H1 (cell line): Measurements from ENCODE around the gene SIDT1. TPM values are rescaled to one million over a fixed set of nuclear protein-coding genes. Genes with fewer than 3 reads are reported as not detected.

Experiments used
- CTCF ChIA-PET: fragments of 300-600 bp; sonication (Branson Sonifier 250); formaldehyde crosslinking; loops from one replicate; lab custom pipeline; 2021; ENCODE audit not compliant: partially characterized antibody; lab: Charles Lee
- POLR2A ChIA-PET: fragments of 300-600 bp; sonication (Branson Sonifier 250); formaldehyde crosslinking; loops from one replicate; lab custom pipeline; 2021; ENCODE audit warnings: inconsistent platforms; ENCODE audit not compliant: partially characterized antibody; lab: Charles Lee
- DNase-seq, 2 experiments: peaks; one replicate each; pipeline versions ENCODE4 v3.0.0 to v3.0.0-alpha.2; 2010 to 2022; ENCODE audit warnings: low spot score in 2 of 2, low read depth in 1 of 2, mixed read lengths in 1 of 2
- FAIRE-seq: peaks from 2 replicates; lab custom pipeline; 2011; peaks lifted over from hg19 to GRCh38; lab: Jason Lieb, UNC
- H2AFZ ChIP-seq: 2 replicates; pipeline ENCODE4 v1.8.1; 2012; ENCODE audit warnings: low read length, inconsistent platforms
- H2AK5ac ChIP-seq: 2 replicates; pipeline ENCODE4 v1.6.1; 2013; ENCODE audit warnings: low read depth, low read length
- H2BK120ac ChIP-seq: replicated peaks from 2 replicates; pipeline ENCODE3; 2013; ENCODE audit warnings: low read depth, low read length, inconsistent platforms
- H2BK12ac ChIP-seq: 2 replicates; pipeline ENCODE4 v1.6.1; 2013; ENCODE audit warnings: low read depth, low read length
- H2BK15ac ChIP-seq: 2 replicates; pipeline ENCODE4 v1.6.1; 2013; ENCODE audit warnings: low read length
- H2BK20ac ChIP-seq: 2 replicates; pipeline ENCODE4 v1.6.1; 2013; ENCODE audit warnings: low read length
- H2BK5ac ChIP-seq: 2 replicates; pipeline ENCODE4 v1.6.1; 2013; ENCODE audit warnings: low read depth, low read length
- H3K14ac ChIP-seq: 2 replicates; pipeline ENCODE4 v1.6.1; 2013; ENCODE audit warnings: inconsistent platforms; ENCODE audit not compliant: insufficient read length
- H3K18ac ChIP-seq: 2 replicates; pipeline ENCODE4 v1.6.1; 2013; ENCODE audit warnings: low read length; ENCODE audit errors: extremely low read depth
- H3K23ac ChIP-seq: 2 replicates; pipeline ENCODE4 v1.6.1; 2013; ENCODE audit warnings: inconsistent platforms; ENCODE audit not compliant: insufficient read length
- H3K23me2 ChIP-seq: 2 replicates; pipeline ENCODE4 v1.6.1; 2013; ENCODE audit warnings: low read depth, low read length
- H3K27ac ChIP-seq: 2 replicates; pipeline ENCODE4 v1.6.1; 2011; ENCODE audit warnings: low read depth, low read length, inconsistent platforms
- H3K27me3 ChIP-seq, 4 experiments: replicated peaks in 1 of 4; 1 replicate in 1 of 4; 2 replicates in 3 of 4; pipeline versions ENCODE4 v1.6.1 to v1.8.1; 2011 to 2013; ENCODE audit warnings: low read length in 3 of 4, mild to moderate bottlenecking in 3 of 4, inconsistent platforms in 2 of 4, mixed read lengths in 2 of 4, moderate library complexity in 1 of 4; ENCODE audit not compliant: control insufficient read depth in 3 of 4, insufficient read depth in 3 of 4; ENCODE audit errors: extremely low read depth in 1 of 4
- H3K36me3 ChIP-seq, 4 experiments: 2 replicates each; pipeline versions ENCODE4 v1.6.1 to v1.8.1; 2011 to 2013; ENCODE audit warnings: mild to moderate bottlenecking in 4 of 4, low read length in 3 of 4, moderate library complexity in 2 of 4, control low read depth in 1 of 4, inconsistent platforms in 1 of 4; ENCODE audit not compliant: insufficient read depth in 4 of 4, control insufficient read depth in 2 of 4
- H3K4ac ChIP-seq: replicated peaks from 2 replicates; pipeline ENCODE3; 2013; ENCODE audit warnings: low read length, low read depth, mixed read lengths, inconsistent platforms; ENCODE audit not compliant: insufficient read length
- H3K4me1 ChIP-seq, 4 experiments: replicated peaks in 1 of 4; 1 replicate in 1 of 4; 2 replicates in 3 of 4; pipeline versions ENCODE4 v1.6.1 to v1.8.1; 2011 to 2013; ENCODE audit warnings: low read length in 3 of 4, inconsistent platforms in 2 of 4, mixed read lengths in 1 of 4; ENCODE audit not compliant: insufficient read depth in 4 of 4, control insufficient read depth in 3 of 4
- H3K4me2 ChIP-seq, 2 experiments: 2 replicates each; pipeline versions ENCODE4 v1.6.1 to v1.8.1; 2011 to 2013; ENCODE audit warnings: low read depth in 2 of 2, low read length in 2 of 2, control low read depth in 1 of 2, inconsistent platforms in 1 of 2, mild to moderate bottlenecking in 1 of 2; ENCODE audit not compliant: insufficient read depth in 1 of 2
- H3K4me3 ChIP-seq, 4 experiments: fragments of 200-600, 300-600 bp in 1 of 4; sonication (generic), shearing (Covaris generic), sonication (Bioruptor Twin) in 1 of 4; 2 replicates each; pipeline versions ENCODE4 v1.5.1 to v1.8.1; 2011 to 2016; ENCODE audit warnings: low read length in 4 of 4, low read depth in 3 of 4, control low read depth in 2 of 4, inconsistent platforms in 2 of 4, mild to moderate bottlenecking in 2 of 4, mixed read lengths in 1 of 4, moderate library complexity in 1 of 4; ENCODE audit not compliant: insufficient read depth in 2 of 4; ENCODE audit errors: extremely low read depth in 1 of 4
- H3K56ac ChIP-seq: replicated peaks from 2 replicates; pipeline ENCODE3; 2013; ENCODE audit warnings: low read depth, mild to moderate bottlenecking, mixed read lengths, low read length, inconsistent platforms; ENCODE audit not compliant: insufficient read length
- H3K79me1 ChIP-seq: 2 replicates; pipeline ENCODE4 v1.6.1; 2013; ENCODE audit warnings: low read depth, low read length, control low read depth
- H3K79me2 ChIP-seq, 2 experiments: 2 replicates each; pipeline versions ENCODE4 v1.6.1 to v1.8.1; 2012 to 2013; ENCODE audit warnings: low read length in 2 of 2, mild to moderate bottlenecking in 2 of 2, inconsistent platforms in 1 of 2; ENCODE audit not compliant: insufficient read depth in 2 of 2, control insufficient read depth in 1 of 2
- H3K9ac ChIP-seq, 4 experiments: replicated peaks in 1 of 4; 1 replicate in 1 of 4; 2 replicates in 3 of 4; pipeline versions ENCODE4 v1.6.1 to v1.8.1; 2011 to 2013; ENCODE audit warnings: low read depth in 3 of 4, low read length in 3 of 4, control low read depth in 2 of 4, mild to moderate bottlenecking in 2 of 4, moderate library complexity in 2 of 4, inconsistent platforms in 1 of 4; ENCODE audit errors: extremely low read depth in 1 of 4
- H3K9me3 ChIP-seq, 2 experiments: 2 replicates each; pipeline versions ENCODE4 v1.6.1 to v1.8.1; 2012 to 2013; ENCODE audit warnings: mild to moderate bottlenecking in 2 of 2, moderate library complexity in 2 of 2, control low read depth in 1 of 2, inconsistent platforms in 1 of 2, low read depth in 1 of 2, low read length in 1 of 2, mixed read lengths in 1 of 2; ENCODE audit not compliant: insufficient read depth in 2 of 2
- H4K20me1 ChIP-seq, 2 experiments: replicated peaks in 1 of 2; 2 replicates each; pipeline versions ENCODE3 to v1.8.1; 2011 to 2013; ENCODE audit warnings: inconsistent platforms in 2 of 2, low read length in 2 of 2, mild to moderate bottlenecking in 1 of 2; ENCODE audit not compliant: insufficient read depth in 2 of 2, control insufficient read depth in 1 of 2
- H4K5ac ChIP-seq: 2 replicates; pipeline ENCODE4 v1.6.1; 2013; ENCODE audit warnings: low read length, low read depth, mixed read lengths, inconsistent platforms; ENCODE audit not compliant: insufficient read length
- H4K8ac ChIP-seq: 2 replicates; pipeline ENCODE4 v1.8.0; 2013; ENCODE audit warnings: mild to moderate bottlenecking, moderate library complexity, low read length, inconsistent platforms; ENCODE audit not compliant: insufficient read depth; ENCODE audit errors: extremely low read depth
- H4K91ac ChIP-seq: replicated peaks from 2 replicates; pipeline ENCODE3; 2013; ENCODE audit warnings: low read length, mixed read lengths, inconsistent platforms; ENCODE audit not compliant: insufficient read length
- CEBPB ChIP-seq: IDR thresholded peaks from 2 replicates; pipeline ENCODE4 v1.6.1; 2012; ENCODE audit warnings: low read depth, low read length
- EGR1 ChIP-seq: IDR thresholded peaks from 2 replicates; pipeline ENCODE4 v1.6.1; 2011; ENCODE audit warnings: low read depth, low read length, borderline replicate concordance
- RAD21 ChIP-seq, 2 experiments: IDR thresholded peaks in 1 of 2; conservative IDR thresholded peaks in 1 of 2; 2 replicates each; pipeline ENCODE4 v1.6.1; 2011; ENCODE audit warnings: low read depth in 2 of 2, low read length in 2 of 2, improper control_type of control experiment in 1 of 2, inconsistent platforms in 1 of 2, mild to moderate bottlenecking in 1 of 2, moderate library complexity in 1 of 2
- ZNF274 ChIP-seq: IDR thresholded peaks from 2 replicates; pipeline ENCODE4 v1.7.0; 2012; ENCODE audit warnings: low read length, borderline replicate concordance; ENCODE audit errors: extremely low read depth
- WGBS, 2 experiments: shearing (Covaris generic) in 1 of 2; methylation state at CpG; one replicate each; pipeline versions ENCODE4 v1.1.6 to v1.1.7; 2013 to 2015; ENCODE audit warnings: low lambda C conversion rate in 2 of 2, mixed read lengths in 2 of 2, inconsistent platforms in 1 of 2, low coverage in 1 of 2, missing lambda C conversion rate in 1 of 2; ENCODE audit not compliant: insufficient replicate concordance in 2 of 2, insufficient coverage in 1 of 2, insufficient read length in 1 of 2; ENCODE audit errors: extremely low coverage in 1 of 2, missing lambda C conversion rate in 1 of 2; 5-methylcytosine and 5-hydroxymethylcytosine counted together
- polyA plus RNA-seq, 7 experiments: library from polyadenylated mRNA; depleted of rRNA in 3 of 7; stranded (reverse) in 5 of 7; unstranded in 2 of 7; fragments of >200 nt in 5 of 7; fragments of 200-250 nt in 2 of 7; gene quantifications; 1 replicate in 5 of 7; 2 replicates in 1 of 7; 4 replicates in 1 of 7; pipeline versions ENCODE4 v1.2.1 to v1.2.3, GENCODE V29; 2011 to 2013; ENCODE audit warnings: missing spikeins in 2 of 7, mixed read lengths in 2 of 7
- total RNA-seq: library from RNA; stranded (reverse); fragmentation: NEBNext Ultra II Directional; extraction: Animal tissue kit (Norgen Biotek cat#: 25700); gene quantifications from 2 replicates; pipeline ENCODE4 v1.2.1, GENCODE V29; 2021
- TF ChIP-seq, protein P1 (sequence below), 3 experiments: IDR thresholded peaks; 1 replicate in 2 of 3; 2 replicates in 1 of 3; pipeline versions ENCODE4 v1.5.1 to v1.6.1; 2011; ENCODE audit warnings: low read length in 3 of 3, mild to moderate bottlenecking in 3 of 3, inconsistent platforms in 2 of 3, low read depth in 1 of 3, moderate library complexity in 1 of 3; ENCODE audit not compliant: insufficient read depth in 1 of 3; ENCODE audit errors: control extremely low read depth in 1 of 3

SIDT1 gene
- total and polyA plus RNA-seq, 2 of the 8 experiments (the other 6 are each of a cell fraction or from before 2014, with no cell fraction given): 0.06 TPM; not detected in 1

DNA sequence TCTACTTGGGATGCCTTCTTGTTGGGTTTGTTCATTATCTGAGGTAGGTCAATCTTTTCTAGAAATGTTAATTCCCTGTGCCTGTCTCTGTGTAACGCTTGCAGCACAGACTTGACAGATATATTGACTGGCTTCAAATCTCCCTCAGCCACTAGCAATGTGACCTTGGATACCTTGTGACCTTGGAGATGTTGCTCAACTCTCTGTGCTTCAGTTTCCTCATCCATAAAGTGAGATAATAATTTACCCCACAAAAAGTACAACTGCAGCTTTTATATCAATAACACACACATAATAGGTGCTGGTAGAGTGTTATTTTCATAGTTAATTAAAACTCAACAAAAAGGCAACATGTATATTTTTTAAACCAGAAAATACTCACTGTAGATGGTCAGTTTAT lies 52.9 kb downstream of the SIDT1 start:
- Histone ChIP-seq H3K9ac (no peak overlapping the region), H2BK15ac (no peak overlapping the region), H3K79me2 (no peaks in the 10 kb centered on the region), H4K5ac (no peak overlapping the region), H3K9me3 (no peaks in the 10 kb centered on the region), H3K4ac (no peak overlapping the region), H3K18ac (no peak overlapping the region), H3K36me3 (no peaks in the 10 kb centered on the region), H2BK20ac (no peak overlapping the region), H3K4me2 (no peak overlapping the region; a peak in 1 of 4 replicates), H4K91ac (no peak overlapping the region), H2BK5ac (no peak overlapping the region), H3K27me3 (no peaks in the 10 kb centered on the region), H3K27ac (no peak overlapping the region), H3K4me1 (peaks cover 0 to 12% (median 5%) of the 10 kb centered on the region in 4 experiments; a peak in 1 of 7 replicates), H2BK120ac (no peak overlapping the region), H3K4me3 (peak overlapping the region in 1 of 4 experiments; percentile 11; a peak in 1 of 8 replicates), H3K56ac (no peak overlapping the region), H3K14ac (no peak overlapping the region), H2BK12ac (no peak overlapping the region), H3K23me2 (no peaks in the 10 kb centered on the region), H2AK5ac (0 out of 2 replicates have a peak overlapping the region, but pooled peaks have one; percentile 7), H3K79me1 (no peaks in the 10 kb centered on the region), H3K23ac (no peak overlapping the region), H4K8ac (no peak overlapping the region), H4K20me1 (no peaks in the 10 kb centered on the region), H2AFZ (no peak overlapping the region)
- 95% methylated on average over 1 of the region's 1 CpG; no CpG with 5 or more reads in 1 of the 2 experiments for WGBS, 2 experiments
- TF ChIP-seq RAD21 (IDR thresholded peaks at IDR 0.05 in 1 of 2, conservative IDR thresholded peaks at IDR 0.05 in 1 of 2; ENCODE audit: low read depth in 2 of 2, low read length in 2 of 2) (no peak), CEBPB (peak; percentile 61), ZNF274 (no peak), EGR1 (no peak)
- TF ChIP-seq, protein P1, sequence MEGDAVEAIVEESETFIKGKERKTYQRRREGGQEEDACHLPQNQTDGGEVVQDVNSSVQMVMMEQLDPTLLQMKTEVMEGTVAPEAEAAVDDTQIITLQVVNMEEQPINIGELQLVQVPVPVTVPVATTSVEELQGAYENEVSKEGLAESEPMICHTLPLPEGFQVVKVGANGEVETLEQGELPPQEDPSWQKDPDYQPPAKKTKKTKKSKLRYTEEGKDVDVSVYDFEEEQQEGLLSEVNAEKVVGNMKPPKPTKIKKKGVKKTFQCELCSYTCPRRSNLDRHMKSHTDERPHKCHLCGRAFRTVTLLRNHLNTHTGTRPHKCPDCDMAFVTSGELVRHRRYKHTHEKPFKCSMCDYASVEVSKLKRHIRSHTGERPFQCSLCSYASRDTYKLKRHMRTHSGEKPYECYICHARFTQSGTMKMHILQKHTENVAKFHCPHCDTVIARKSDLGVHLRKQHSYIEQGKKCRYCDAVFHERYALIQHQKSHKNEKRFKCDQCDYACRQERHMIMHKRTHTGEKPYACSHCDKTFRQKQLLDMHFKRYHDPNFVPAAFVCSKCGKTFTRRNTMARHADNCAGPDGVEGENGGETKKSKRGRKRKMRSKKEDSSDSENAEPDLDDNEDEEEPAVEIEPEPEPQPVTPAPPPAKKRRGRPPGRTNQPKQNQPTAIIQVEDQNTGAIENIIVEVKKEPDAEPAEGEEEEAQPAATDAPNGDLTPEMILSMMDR (IDR thresholded peaks at IDR 0.05; ENCODE audit: control extremely low read depth in 1 of 3, insufficient read depth in 1 of 3, low read depth in 1 of 3, low read length in 3 of 3): no peak
- DNase-seq (no peak), FAIRE-seq (no peak)
- ChIA-PET POLR2A (no interaction called here), CTCF (interaction anchor here (1.2 kb wide), 1 partner anchor 160 kb away, joined by 4 read pairs; no protein-coding TSS in a partner anchor)
